GM23338 (cell line): ENCODE data around the gene TPX2. TPM values are rescaled to one million over a fixed set of nuclear protein-coding genes. Genes with fewer than 3 reads are reported as not detected.
A peak's percentile ranks its signal among the peaks of the same experiment; 100 is the strongest.

Experiments
- ATAC-seq: fragments of 200-7000 bp; cut with Tn5 transposase; 3 replicates; pipeline ENCODE4 v1.9.1; 2020
- DNase-seq: peaks from one replicate; pipeline ENCODE4 v3.0.0-alpha.2; 2015; ENCODE audit warnings: low spot score
- H2AFZ ChIP-seq: fragments of 200-600 bp; sonication (generic); 2 replicates; pipeline ENCODE4 v1.8.0; 2016; ENCODE audit warnings: antibody characterized with exemption, mild to moderate bottlenecking, moderate library complexity
- H3F3A ChIP-seq: fragments of 200-600 bp; sonication (generic); replicated peaks from 2 replicates; pipeline ENCODE4 v1.8.0; 2017; ENCODE audit warnings: antibody characterized with exemption, mixed run types, low read depth
- H3K27ac ChIP-seq: fragments of 200-600 bp; sonication (generic); 2 replicates; pipeline ENCODE4 v1.6.1; 2016; ENCODE audit warnings: low read depth
- H3K27me3 ChIP-seq: fragments of 200-600 bp; sonication (generic); 2 replicates; pipeline ENCODE4 v1.8.0; 2016; ENCODE audit warnings: mild to moderate bottlenecking, mixed run types, moderate library complexity; ENCODE audit not compliant: insufficient read depth
- H3K36me3 ChIP-seq: fragments of 200-600 bp; sonication (generic); 2 replicates; pipeline ENCODE4 v1.8.0; 2016; ENCODE audit warnings: mild to moderate bottlenecking; ENCODE audit not compliant: insufficient read depth
- H3K4me1 ChIP-seq: fragments of 200-600 bp; sonication (generic); 2 replicates; pipeline ENCODE4 v1.8.0; 2016; ENCODE audit warnings: mild to moderate bottlenecking, moderate library complexity; ENCODE audit not compliant: insufficient read depth
- H3K4me2 ChIP-seq: fragments of 200-600 bp; sonication (generic); 2 replicates; pipeline ENCODE4 v1.7.1; 2017; ENCODE audit warnings: mixed run types
- H3K4me3 ChIP-seq: fragments of 200-600 bp; sonication (generic); 2 replicates; pipeline ENCODE4 v1.6.1; 2016; ENCODE audit warnings: mixed run types
- H3K79me2 ChIP-seq: fragments of 200-600 bp; sonication (generic); replicated peaks from 2 replicates; pipeline ENCODE4 v1.8.0; 2017; ENCODE audit warnings: mild to moderate bottlenecking; ENCODE audit not compliant: insufficient read depth
- H3K9me2 ChIP-seq: fragments of 200-600 bp; sonication (generic); 2 replicates; pipeline ENCODE4 v1.8.0; 2017; ENCODE audit not compliant: insufficient read depth
- H4K20me1 ChIP-seq: fragments of 200-600 bp; sonication (generic); replicated peaks from 2 replicates; pipeline ENCODE4 v1.8.0; 2017; ENCODE audit warnings: mild to moderate bottlenecking; ENCODE audit not compliant: insufficient read depth
- H3K27ac Mint-ChIP-seq: 2 replicates; pipeline ENCODE4 v1.8.0; 2020; ENCODE audit warnings: inconsistent platforms, mild to moderate bottlenecking, moderate library complexity, mixed read lengths
- H3K27me3 Mint-ChIP-seq: 3 replicates; pipeline ENCODE4 v1.8.0; 2022; ENCODE audit warnings: low read depth, mild to moderate bottlenecking, moderate library complexity, mixed read lengths, inconsistent platforms; ENCODE audit not compliant: insufficient read depth, poor library complexity
- H3K36me3 Mint-ChIP-seq: 3 replicates; pipeline ENCODE4 v1.8.0; 2021; ENCODE audit warnings: low read depth, mild to moderate bottlenecking, inconsistent platforms, moderate library complexity, mixed read lengths
- H3K4me1 Mint-ChIP-seq: 3 replicates; pipeline ENCODE4 v1.8.0; 2020; ENCODE audit warnings: mild to moderate bottlenecking, inconsistent platforms, mixed read lengths
- H3K4me3 Mint-ChIP-seq: 3 replicates; pipeline ENCODE4 v1.8.0; 2021; ENCODE audit warnings: moderate library complexity, mild to moderate bottlenecking, inconsistent platforms, mixed read lengths
- H3K9me3 Mint-ChIP-seq: 3 replicates; pipeline ENCODE4 v1.8.0; 2020; ENCODE audit warnings: moderate library complexity, mild to moderate bottlenecking, inconsistent platforms, mixed read lengths
- CREB1 ChIP-seq: fragments of 250-450 bp; sonication (Bioruptor Pico); IDR thresholded peaks from 2 replicates; pipeline ENCODE4 v1.5.0; 2020; ENCODE audit warnings: low read depth, mild to moderate bottlenecking, moderate library complexity
- EZH2 ChIP-seq: fragments of 200-600 bp; sonication (generic); IDR thresholded peaks from one replicate; pipeline ENCODE4 v1.8.0; 2017; ENCODE audit warnings: antibody characterized with exemption, mild to moderate bottlenecking, low read depth; ENCODE audit not compliant: unreplicated experiment
- EZH2phosphoT487 ChIP-seq: fragments of 200-600 bp; sonication (generic); IDR thresholded peaks from one replicate; pipeline ENCODE4 v1.8.1; 2018; ENCODE audit warnings: antibody characterized with exemption; ENCODE audit not compliant: unreplicated experiment
- JUNB ChIP-seq: IDR thresholded peaks from one replicate; pipeline ENCODE4 v1.6.1; 2016; ENCODE audit warnings: antibody characterized with exemption; ENCODE audit not compliant: unreplicated experiment
- NANOG ChIP-seq: IDR thresholded peaks from 2 replicates; pipeline ENCODE4 v1.6.1; 2016; ENCODE audit warnings: antibody characterized with exemption, borderline replicate concordance
- POLR2AphosphoS5 ChIP-seq: IDR thresholded peaks from 2 replicates; pipeline ENCODE4 v1.6.1; 2016; ENCODE audit warnings: antibody characterized with exemption, low read depth
- STAT1 ChIP-seq: IDR thresholded peaks from one replicate; pipeline ENCODE4 v1.6.1; 2016; ENCODE audit warnings: antibody characterized with exemption; ENCODE audit not compliant: unreplicated experiment
- ZNF114 ChIP-seq: fragments of 250-450 bp; sonication (Bioruptor Pico); IDR thresholded peaks from 2 replicates; pipeline ENCODE4 v1.5.0; 2020; ENCODE audit warnings: mild to moderate bottlenecking, moderate library complexity
- ZNF331 ChIP-seq: fragments of 250-450 bp; sonication (Bioruptor Pico); IDR thresholded peaks from 2 replicates; pipeline ENCODE4 v1.5.0; 2020; ENCODE audit warnings: low read depth, mild to moderate bottlenecking, moderate library complexity
- polyA plus RNA-seq: library from polyadenylated mRNA; unstranded; fragments of >200 nt; fragmentation: Nextera tagmentation; extraction: Ambion mirVana; gene quantifications from 2 replicates; pipeline ENCODE4 v1.2.1, GENCODE V29; 2016
- total RNA-seq: library from RNA; depleted of rRNA; stranded (reverse); fragments of >200 nt; shearing (Covaris generic); gene quantifications from 2 replicates; pipeline ENCODE4 v1.2.3, GENCODE V29; 2014
- TF ChIP-seq, protein P1 (sequence below): IDR thresholded peaks from one replicate; pipeline ENCODE4 v1.6.1; 2018; ENCODE audit warnings: antibody characterized with exemption; ENCODE audit not compliant: unreplicated experiment
- TF ChIP-seq, protein P2 (sequence below), 2 experiments: fragments of 200-600 bp in 1 of 2; sonication (generic) in 1 of 2; conservative IDR thresholded peaks; 2 replicates each; pipeline versions ENCODE4 v1.5.1 to v1.6.1; 2016 to 2017; ENCODE audit warnings: antibody characterized with exemption in 2 of 2, low read depth in 2 of 2, mild to moderate bottlenecking in 2 of 2, moderate library complexity in 1 of 2
- TF ChIP-seq, protein P3 (sequence below): fragments of 250-450 bp; sonication (Bioruptor Pico); IDR thresholded peaks from 2 replicates; pipeline ENCODE4 v1.5.0; 2020; ENCODE audit warnings: mild to moderate bottlenecking, moderate library complexity
- TF ChIP-seq, protein P4 (sequence below): IDR thresholded peaks from 2 replicates; pipeline ENCODE4 v1.6.1; 2016; ENCODE audit warnings: antibody characterized with exemption

TPX2 gene
- total and polyA plus RNA-seq, 2 experiments from 2014 or later = 101 to 159 TPM

DNA sequence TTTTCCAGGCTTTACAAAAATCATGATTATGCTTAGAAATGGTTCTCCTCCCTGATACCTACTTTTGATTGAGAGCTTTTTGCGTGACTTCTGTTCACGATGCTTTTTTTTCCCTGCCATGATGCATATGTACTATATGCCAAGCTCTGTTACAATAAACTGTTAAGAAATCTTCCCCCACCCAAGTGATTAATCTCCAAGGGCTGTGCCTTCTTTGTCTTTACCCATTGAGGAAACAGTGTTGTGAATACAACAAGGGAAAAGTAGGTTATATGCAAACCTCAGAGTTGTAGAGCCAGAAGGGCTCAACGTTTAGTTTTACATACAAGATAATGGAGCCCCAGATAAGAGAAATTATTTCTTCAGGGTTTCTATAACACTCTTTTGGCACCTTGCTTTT is 46.0 kb downstream of the TPX2 start:
- peak overlapping the region; percentile 64 for H3K27ac Mint-ChIP-seq
- Histone ChIP-seq H3F3A (peaks cover 7% of the 10 kb centered on the region; the same call in 1 of the 2 replicates), H3K27me3 (no peaks in the 10 kb centered on the region), H3K79me2 (no peaks in the 10 kb centered on the region), H3K27ac (peak overlapping the region; percentile 57), H2AFZ (no peak overlapping the region), H4K20me1 (peaks cover 33% of the 10 kb centered on the region), H3K36me3 (peaks cover 71% of the 10 kb centered on the region), H3K4me2 (no peak overlapping the region), H3K4me3 (no peak overlapping the region), H3K9me2 (no peaks in the 10 kb centered on the region), H3K4me1 (peaks cover 19% of the 10 kb centered on the region)
- ATAC-seq = no peak
- no peaks in the 10 kb centered on the region for H3K9me3 Mint-ChIP-seq
- no peak for TF ChIP-seq JUNB
- no peak for TF ChIP-seq STAT1
- TF ChIP-seq EZH2 = no peak
- TF ChIP-seq NANOG = no peak
- no peak for TF ChIP-seq EZH2phosphoT487
- TF ChIP-seq POLR2AphosphoS5 = no peak
- TF ChIP-seq, protein P1, sequence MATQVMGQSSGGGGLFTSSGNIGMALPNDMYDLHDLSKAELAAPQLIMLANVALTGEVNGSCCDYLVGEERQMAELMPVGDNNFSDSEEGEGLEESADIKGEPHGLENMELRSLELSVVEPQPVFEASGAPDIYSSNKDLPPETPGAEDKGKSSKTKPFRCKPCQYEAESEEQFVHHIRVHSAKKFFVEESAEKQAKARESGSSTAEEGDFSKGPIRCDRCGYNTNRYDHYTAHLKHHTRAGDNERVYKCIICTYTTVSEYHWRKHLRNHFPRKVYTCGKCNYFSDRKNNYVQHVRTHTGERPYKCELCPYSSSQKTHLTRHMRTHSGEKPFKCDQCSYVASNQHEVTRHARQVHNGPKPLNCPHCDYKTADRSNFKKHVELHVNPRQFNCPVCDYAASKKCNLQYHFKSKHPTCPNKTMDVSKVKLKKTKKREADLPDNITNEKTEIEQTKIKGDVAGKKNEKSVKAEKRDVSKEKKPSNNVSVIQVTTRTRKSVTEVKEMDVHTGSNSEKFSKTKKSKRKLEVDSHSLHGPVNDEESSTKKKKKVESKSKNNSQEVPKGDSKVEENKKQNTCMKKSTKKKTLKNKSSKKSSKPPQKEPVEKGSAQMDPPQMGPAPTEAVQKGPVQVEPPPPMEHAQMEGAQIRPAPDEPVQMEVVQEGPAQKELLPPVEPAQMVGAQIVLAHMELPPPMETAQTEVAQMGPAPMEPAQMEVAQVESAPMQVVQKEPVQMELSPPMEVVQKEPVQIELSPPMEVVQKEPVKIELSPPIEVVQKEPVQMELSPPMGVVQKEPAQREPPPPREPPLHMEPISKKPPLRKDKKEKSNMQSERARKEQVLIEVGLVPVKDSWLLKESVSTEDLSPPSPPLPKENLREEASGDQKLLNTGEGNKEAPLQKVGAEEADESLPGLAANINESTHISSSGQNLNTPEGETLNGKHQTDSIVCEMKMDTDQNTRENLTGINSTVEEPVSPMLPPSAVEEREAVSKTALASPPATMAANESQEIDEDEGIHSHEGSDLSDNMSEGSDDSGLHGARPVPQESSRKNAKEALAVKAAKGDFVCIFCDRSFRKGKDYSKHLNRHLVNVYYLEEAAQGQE = no peak
- TF ChIP-seq, protein P2, sequence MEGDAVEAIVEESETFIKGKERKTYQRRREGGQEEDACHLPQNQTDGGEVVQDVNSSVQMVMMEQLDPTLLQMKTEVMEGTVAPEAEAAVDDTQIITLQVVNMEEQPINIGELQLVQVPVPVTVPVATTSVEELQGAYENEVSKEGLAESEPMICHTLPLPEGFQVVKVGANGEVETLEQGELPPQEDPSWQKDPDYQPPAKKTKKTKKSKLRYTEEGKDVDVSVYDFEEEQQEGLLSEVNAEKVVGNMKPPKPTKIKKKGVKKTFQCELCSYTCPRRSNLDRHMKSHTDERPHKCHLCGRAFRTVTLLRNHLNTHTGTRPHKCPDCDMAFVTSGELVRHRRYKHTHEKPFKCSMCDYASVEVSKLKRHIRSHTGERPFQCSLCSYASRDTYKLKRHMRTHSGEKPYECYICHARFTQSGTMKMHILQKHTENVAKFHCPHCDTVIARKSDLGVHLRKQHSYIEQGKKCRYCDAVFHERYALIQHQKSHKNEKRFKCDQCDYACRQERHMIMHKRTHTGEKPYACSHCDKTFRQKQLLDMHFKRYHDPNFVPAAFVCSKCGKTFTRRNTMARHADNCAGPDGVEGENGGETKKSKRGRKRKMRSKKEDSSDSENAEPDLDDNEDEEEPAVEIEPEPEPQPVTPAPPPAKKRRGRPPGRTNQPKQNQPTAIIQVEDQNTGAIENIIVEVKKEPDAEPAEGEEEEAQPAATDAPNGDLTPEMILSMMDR (conservative IDR thresholded peaks at IDR 0.05; ENCODE audit: low read depth in 2 of 2) = no peak
- TF ChIP-seq, protein P3, sequence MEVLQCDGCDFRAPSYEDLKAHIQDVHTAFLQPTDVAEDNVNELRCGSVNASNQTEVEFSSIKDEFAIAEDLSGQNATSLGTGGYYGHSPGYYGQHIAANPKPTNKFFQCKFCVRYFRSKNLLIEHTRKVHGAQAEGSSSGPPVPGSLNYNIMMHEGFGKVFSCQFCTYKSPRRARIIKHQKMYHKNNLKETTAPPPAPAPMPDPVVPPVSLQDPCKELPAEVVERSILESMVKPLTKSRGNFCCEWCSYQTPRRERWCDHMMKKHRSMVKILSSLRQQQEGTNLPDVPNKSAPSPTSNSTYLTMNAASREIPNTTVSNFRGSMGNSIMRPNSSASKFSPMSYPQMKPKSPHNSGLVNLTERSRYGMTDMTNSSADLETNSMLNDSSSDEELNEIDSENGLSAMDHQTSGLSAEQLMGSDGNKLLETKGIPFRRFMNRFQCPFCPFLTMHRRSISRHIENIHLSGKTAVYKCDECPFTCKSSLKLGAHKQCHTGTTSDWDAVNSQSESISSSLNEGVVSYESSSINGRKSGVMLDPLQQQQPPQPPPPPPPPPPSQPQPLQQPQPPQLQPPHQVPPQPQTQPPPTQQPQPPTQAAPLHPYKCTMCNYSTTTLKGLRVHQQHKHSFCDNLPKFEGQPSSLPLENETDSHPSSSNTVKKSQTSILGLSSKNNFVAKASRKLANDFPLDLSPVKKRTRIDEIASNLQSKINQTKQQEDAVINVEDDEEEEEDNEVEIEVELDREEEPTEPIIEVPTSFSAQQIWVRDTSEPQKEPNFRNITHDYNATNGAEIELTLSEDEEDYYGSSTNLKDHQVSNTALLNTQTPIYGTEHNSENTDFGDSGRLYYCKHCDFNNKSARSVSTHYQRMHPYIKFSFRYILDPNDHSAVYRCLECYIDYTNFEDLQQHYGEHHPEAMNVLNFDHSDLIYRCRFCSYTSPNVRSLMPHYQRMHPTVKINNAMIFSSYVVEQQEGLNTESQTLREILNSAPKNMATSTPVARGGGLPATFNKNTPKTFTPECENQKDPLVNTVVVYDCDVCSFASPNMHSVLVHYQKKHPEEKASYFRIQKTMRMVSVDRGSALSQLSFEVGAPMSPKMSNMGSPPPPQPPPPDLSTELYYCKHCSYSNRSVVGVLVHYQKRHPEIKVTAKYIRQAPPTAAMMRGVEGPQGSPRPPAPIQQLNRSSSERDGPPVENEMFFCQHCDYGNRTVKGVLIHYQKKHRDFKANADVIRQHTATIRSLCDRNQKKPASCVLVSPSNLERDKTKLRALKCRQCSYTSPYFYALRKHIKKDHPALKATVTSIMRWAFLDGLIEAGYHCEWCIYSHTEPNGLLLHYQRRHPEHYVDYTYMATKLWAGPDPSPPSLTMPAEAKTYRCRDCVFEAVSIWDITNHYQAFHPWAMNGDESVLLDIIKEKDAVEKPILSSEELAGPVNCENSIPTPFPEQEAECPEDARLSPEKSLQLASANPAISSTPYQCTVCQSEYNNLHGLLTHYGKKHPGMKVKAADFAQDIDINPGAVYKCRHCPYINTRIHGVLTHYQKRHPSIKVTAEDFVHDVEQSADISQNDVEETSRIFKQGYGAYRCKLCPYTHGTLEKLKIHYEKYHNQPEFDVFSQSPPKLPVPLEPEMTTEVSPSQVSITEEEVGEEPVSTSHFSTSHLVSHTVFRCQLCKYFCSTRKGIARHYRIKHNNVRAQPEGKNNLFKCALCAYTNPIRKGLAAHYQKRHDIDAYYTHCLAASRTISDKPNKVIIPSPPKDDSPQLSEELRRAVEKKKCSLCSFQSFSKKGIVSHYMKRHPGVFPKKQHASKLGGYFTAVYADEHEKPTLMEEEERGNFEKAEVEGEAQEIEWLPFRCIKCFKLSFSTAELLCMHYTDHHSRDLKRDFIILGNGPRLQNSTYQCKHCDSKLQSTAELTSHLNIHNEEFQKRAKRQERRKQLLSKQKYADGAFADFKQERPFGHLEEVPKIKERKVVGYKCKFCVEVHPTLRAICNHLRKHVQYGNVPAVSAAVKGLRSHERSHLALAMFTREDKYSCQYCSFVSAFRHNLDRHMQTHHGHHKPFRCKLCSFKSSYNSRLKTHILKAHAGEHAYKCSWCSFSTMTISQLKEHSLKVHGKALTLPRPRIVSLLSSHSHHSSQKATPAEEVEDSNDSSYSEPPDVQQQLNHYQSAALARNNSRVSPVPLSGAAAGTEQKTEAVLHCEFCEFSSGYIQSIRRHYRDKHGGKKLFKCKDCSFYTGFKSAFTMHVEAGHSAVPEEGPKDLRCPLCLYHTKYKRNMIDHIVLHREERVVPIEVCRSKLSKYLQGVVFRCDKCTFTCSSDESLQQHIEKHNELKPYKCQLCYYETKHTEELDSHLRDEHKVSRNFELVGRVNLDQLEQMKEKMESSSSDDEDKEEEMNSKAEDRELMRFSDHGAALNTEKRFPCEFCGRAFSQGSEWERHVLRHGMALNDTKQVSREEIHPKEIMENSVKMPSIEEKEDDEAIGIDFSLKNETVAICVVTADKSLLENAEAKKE = no peak
- TF ChIP-seq ZNF331 (CRISPR knock-in tag) = no peak
- TF ChIP-seq ZNF114 (CRISPR knock-in tag) = no peak
- no peak for TF ChIP-seq CREB1
- TF ChIP-seq, protein P4, sequence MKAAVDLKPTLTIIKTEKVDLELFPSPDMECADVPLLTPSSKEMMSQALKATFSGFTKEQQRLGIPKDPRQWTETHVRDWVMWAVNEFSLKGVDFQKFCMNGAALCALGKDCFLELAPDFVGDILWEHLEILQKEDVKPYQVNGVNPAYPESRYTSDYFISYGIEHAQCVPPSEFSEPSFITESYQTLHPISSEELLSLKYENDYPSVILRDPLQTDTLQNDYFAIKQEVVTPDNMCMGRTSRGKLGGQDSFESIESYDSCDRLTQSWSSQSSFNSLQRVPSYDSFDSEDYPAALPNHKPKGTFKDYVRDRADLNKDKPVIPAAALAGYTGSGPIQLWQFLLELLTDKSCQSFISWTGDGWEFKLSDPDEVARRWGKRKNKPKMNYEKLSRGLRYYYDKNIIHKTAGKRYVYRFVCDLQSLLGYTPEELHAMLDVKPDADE = no peak
- H3K4me1 Mint-ChIP-seq = peaks cover 37% of the 10 kb centered on the region
- H3K36me3 Mint-ChIP-seq = peaks cover 78% of the 10 kb centered on the region
- no peak for DNase-seq
- H3K27me3 Mint-ChIP-seq = no peaks in the 10 kb centered on the region
- H3K4me3 Mint-ChIP-seq = no peak overlapping the region
